SK-MEL-5 (cell line): Measurements from ENCODE around the gene RBP5. TPM values are rescaled to one million over a fixed set of nuclear protein-coding genes. Genes with fewer than 3 reads are reported as not detected.

Experiments
- DNase-seq: peaks from one replicate; pipeline ENCODE4 v3.0.0-alpha.2; 2016; ENCODE audit warnings: low read depth, low spot score
- in situ Hi-C: cut with HindIII; loops from 2 replicates; pipeline ENCODE4 v1.10.0; 2016; ENCODE audit warnings: low sequenced_read_pairs, high pct_unique_total_duplicates, low pct_unique_long_range_greater_than_20kb
- total RNA-seq: library from RNA; depleted of rRNA; stranded (reverse); fragments of >200 nt; shearing (Covaris generic); gene quantifications from 2 replicates; pipeline ENCODE4 v1.2.3, GENCODE V29; 2014

The RBP5 gene
- total RNA-seq, 1 experiment from 2014 or later, result not detected

GRCh38 chr12:7151532-7151931, 22.8 kb upstream of the RBP5 start:
- in situ Hi-C loops, result no loop called here
- DNase-seq, result no peak

- in situ Hi-C loops, result no loop called here
- DNase-seq, result no peak
Measured at GRCh38 chr12:7150841-7151240, 22.2 kb upstream of the RBP5 start.

GRCh38 chr12:7150356-7150755, 21.7 kb upstream of the RBP5 start:
- no peak for DNase-seq
- in situ Hi-C loops, result no loop called here

- no peak for DNase-seq
- in situ Hi-C loops, result no loop called here
Measured at GRCh38 chr12:7146906-7147305, 18.2 kb upstream of the RBP5 start.

- in situ Hi-C loops, result no loop called here
- no peak for DNase-seq
Measured at GRCh38 chr12:7146228-7146627, 17.5 kb upstream of the RBP5 start.

- no peak for DNase-seq
- in situ Hi-C loops, result no loop called here
Measured at GRCh38 chr12:7145671-7146070, 17.0 kb upstream of the RBP5 start.

GRCh38 chr12:7144414-7145120, 15.9 kb upstream of the RBP5 start:
- peak; percentile 57 for DNase-seq
- in situ Hi-C loops, result no loop called here

GRCh38 chr12:7143564-7143963, 14.9 kb upstream of the RBP5 start:
- in situ Hi-C loops, result no loop called here
- no peak for DNase-seq

GRCh38 chr12:7142809-7143465, 14.2 kb upstream of the RBP5 start:
- in situ Hi-C loops, result no loop called here
- DNase-seq, result no peak

- peak; percentile 80 for DNase-seq
Measured at GRCh38 chr12:7142056-7142644, 13.5 kb upstream of the RBP5 start.

GRCh38 chr12:7141351-7142005, 12.8 kb upstream of the RBP5 start:
- DNase-seq, result no peak
- in situ Hi-C loops, result no loop called here

More at GRCh38 chr12:7142056-7142644, 13.5 kb upstream of the RBP5 start:
- in situ Hi-C loops, result no loop called here

GRCh38 chr12:7139200-7139599, 10.5 kb upstream of the RBP5 start:
- in situ Hi-C loops, result no loop called here
- no peak for DNase-seq

- DNase-seq, result no peak
- in situ Hi-C loops, result no loop called here
Measured at GRCh38 chr12:7137908-7138307, 9.2 kb upstream of the RBP5 start.

GRCh38 chr12:7136676-7137075, 8.0 kb upstream of the RBP5 start:
- in situ Hi-C loops, result no loop called here
- no peak for DNase-seq

- in situ Hi-C loops, result no loop called here
- DNase-seq, result no peak
Measured at GRCh38 chr12:7136071-7136470, 7.4 kb upstream of the RBP5 start.

GRCh38 chr12:7134396-7135166, 5.9 kb upstream of the RBP5 start:
- in situ Hi-C loops, result no loop called here
- no peak for DNase-seq

- in situ Hi-C loops, result no loop called here
- no peak for DNase-seq
Measured at GRCh38 chr12:7131502-7131866, 2.8 kb upstream of the RBP5 start.
